OCI-LY3 (cell line): Measurements from ENCODE around the gene WDR31.

Source experiments
- H2AFZ ChIP-seq: fragments of 200-600, 300-600 bp; shearing (Covaris generic); 2 replicates; pipeline ENCODE4 v1.6.0; 2014; ENCODE audit warnings: antibody characterized with exemption, low read depth, low read length
- H3K27ac ChIP-seq: fragments of 200-600, 300-600 bp; sonication (generic); 2 replicates; pipeline ENCODE4 v1.5.1; 2014; ENCODE audit warnings: mild to moderate bottlenecking, low read length, moderate library complexity, mixed read lengths
- H3K27me3 ChIP-seq: fragments of 200-600, 300-600 bp; sonication (generic); 2 replicates; pipeline ENCODE4 v1.6.1; 2014; ENCODE audit warnings: low read depth, low read length, mixed read lengths
- H3K36me3 ChIP-seq: fragments of 200-600, 300-600 bp; sonication (generic); replicated peaks from 2 replicates; pipeline ENCODE3; 2014; ENCODE audit warnings: low read depth, low read length, mixed read lengths
- H3K4me1 ChIP-seq: fragments of 300-600, 200-600 bp; sonication (generic); 2 replicates; pipeline ENCODE4 v1.6.1; 2014; ENCODE audit warnings: low read length, mixed read lengths
- H3K4me2 ChIP-seq: fragments of 200-600, 300-600 bp; sonication (generic); 2 replicates; pipeline ENCODE4 v1.6.1; 2014; ENCODE audit warnings: low read length, mixed read lengths
- H3K4me3 ChIP-seq: fragments of 300-600, 200-600 bp; sonication (generic); 2 replicates; pipeline ENCODE4 v1.5.1; 2014; ENCODE audit warnings: antibody characterized with exemption, mild to moderate bottlenecking, low read length, moderate library complexity
- H3K79me2 ChIP-seq: fragments of 300-600, 200-600 bp; shearing (Covaris generic); 2 replicates; pipeline ENCODE4 v1.6.1; 2014; ENCODE audit warnings: mild to moderate bottlenecking, low read length, mixed read lengths
- H3K9ac ChIP-seq: fragments of 300-600, 200-600 bp; shearing (Covaris generic); 2 replicates; pipeline ENCODE4 v1.6.0; 2014; ENCODE audit warnings: mild to moderate bottlenecking, low read length, moderate library complexity
- H3K9me3 ChIP-seq: fragments of 200-600, 300-600 bp; shearing (Covaris generic); 2 replicates; pipeline ENCODE4 v1.6.1; 2014; ENCODE audit warnings: low read length, mixed read lengths; ENCODE audit not compliant: insufficient read depth
- H4K20me1 ChIP-seq: fragments of 200-600, 300-600 bp; sonication (generic); 2 replicates; pipeline ENCODE4 v1.6.1; 2016; ENCODE audit warnings: low read length, mixed read lengths; ENCODE audit not compliant: insufficient read depth
- EZH2phosphoT487 ChIP-seq: fragments of 200-600 bp; shearing (Covaris generic); IDR thresholded peaks from 2 replicates; pipeline ENCODE4 v1.6.1; 2018; ENCODE audit warnings: antibody characterized with exemption, mixed run types, low read depth
- TF ChIP-seq, protein P1 (sequence below): fragments of 200-600, 300-600 bp; sonication (generic); IDR thresholded peaks from 2 replicates; pipeline ENCODE4 v1.5.1; 2014; ENCODE audit warnings: antibody characterized with exemption, low read length, low read depth

WDR31 gene

GRCh38 chr9:113326230-113326629 lies 13.8 kb downstream of the WDR31 start:
- Histone ChIP-seq H3K4me2 (no peak overlapping the region), H2AFZ (no peak overlapping the region), H3K36me3 (no peaks in the 10 kb centered on the region), H3K9me3 (no peaks in the 10 kb centered on the region), H3K9ac (no peak overlapping the region), H4K20me1 (no peaks in the 10 kb centered on the region), H3K4me1 (no peaks in the 10 kb centered on the region), H3K27me3 (0 out of 2 replicates have a peak, but pooled peaks cover 4% of the 10 kb centered on the region), H3K4me3 (no peak overlapping the region), H3K79me2 (no peaks in the 10 kb centered on the region), H3K27ac (no peak overlapping the region)
- TF ChIP-seq, protein P1, sequence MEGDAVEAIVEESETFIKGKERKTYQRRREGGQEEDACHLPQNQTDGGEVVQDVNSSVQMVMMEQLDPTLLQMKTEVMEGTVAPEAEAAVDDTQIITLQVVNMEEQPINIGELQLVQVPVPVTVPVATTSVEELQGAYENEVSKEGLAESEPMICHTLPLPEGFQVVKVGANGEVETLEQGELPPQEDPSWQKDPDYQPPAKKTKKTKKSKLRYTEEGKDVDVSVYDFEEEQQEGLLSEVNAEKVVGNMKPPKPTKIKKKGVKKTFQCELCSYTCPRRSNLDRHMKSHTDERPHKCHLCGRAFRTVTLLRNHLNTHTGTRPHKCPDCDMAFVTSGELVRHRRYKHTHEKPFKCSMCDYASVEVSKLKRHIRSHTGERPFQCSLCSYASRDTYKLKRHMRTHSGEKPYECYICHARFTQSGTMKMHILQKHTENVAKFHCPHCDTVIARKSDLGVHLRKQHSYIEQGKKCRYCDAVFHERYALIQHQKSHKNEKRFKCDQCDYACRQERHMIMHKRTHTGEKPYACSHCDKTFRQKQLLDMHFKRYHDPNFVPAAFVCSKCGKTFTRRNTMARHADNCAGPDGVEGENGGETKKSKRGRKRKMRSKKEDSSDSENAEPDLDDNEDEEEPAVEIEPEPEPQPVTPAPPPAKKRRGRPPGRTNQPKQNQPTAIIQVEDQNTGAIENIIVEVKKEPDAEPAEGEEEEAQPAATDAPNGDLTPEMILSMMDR, result no peak
- no peak for TF ChIP-seq EZH2phosphoT487

GRCh38 chr9:113322671-113323070 lies 17.4 kb downstream of the WDR31 start:
- Histone ChIP-seq H3K79me2 (no peaks in the 10 kb centered on the region), H3K4me1 (no peaks in the 10 kb centered on the region), H4K20me1 (no peaks in the 10 kb centered on the region), H3K27me3 (peaks cover 4% of the 10 kb centered on the region), H3K4me3 (no peak overlapping the region), H3K4me2 (no peak overlapping the region), H3K27ac (no peak overlapping the region), H3K9me3 (no peaks in the 10 kb centered on the region), H3K36me3 (no peaks in the 10 kb centered on the region), H2AFZ (no peak overlapping the region), H3K9ac (no peak overlapping the region)
- TF ChIP-seq EZH2phosphoT487, result no peak
- TF ChIP-seq, protein P1, result no peak

DNA sequence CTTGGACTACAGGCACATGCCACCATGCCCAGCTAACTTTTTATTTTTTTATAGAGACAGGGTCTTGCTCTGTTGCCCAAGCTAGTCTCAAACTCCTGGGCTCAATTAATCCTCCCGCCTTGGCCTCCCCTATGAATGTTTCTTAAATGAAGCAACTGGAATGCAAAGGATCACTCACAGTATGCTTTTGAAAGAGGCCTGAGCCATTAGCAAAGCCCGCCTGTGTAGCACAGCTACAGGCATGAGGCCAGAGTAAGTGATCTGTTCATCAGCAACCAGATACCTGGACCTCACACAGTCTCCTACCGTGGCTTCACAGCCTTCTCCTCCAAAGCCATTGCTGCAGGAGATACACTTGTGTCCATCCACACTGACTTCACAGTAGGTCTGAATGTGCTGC lies 20.0 kb downstream of the WDR31 start:
- Histone ChIP-seq H4K20me1 (no peaks in the 10 kb centered on the region), H3K79me2 (no peaks in the 10 kb centered on the region), H3K36me3 (no peaks in the 10 kb centered on the region), H3K4me3 (no peak overlapping the region), H3K27ac (no peak overlapping the region), H2AFZ (no peak overlapping the region), H3K4me1 (no peaks in the 10 kb centered on the region), H3K4me2 (no peak overlapping the region), H3K9me3 (no peaks in the 10 kb centered on the region), H3K27me3 (peaks cover 8% of the 10 kb centered on the region), H3K9ac (no peak overlapping the region)
- no peak for TF ChIP-seq EZH2phosphoT487
- TF ChIP-seq, protein P1, result no peak

- no peaks in the 10 kb centered on the region for H3K9me3 ChIP-seq
- no peaks in the 10 kb centered on the region for H3K79me2 ChIP-seq
- no peaks in the 10 kb centered on the region for H3K4me1 ChIP-seq
- H3K4me3 ChIP-seq, result no peak overlapping the region
- no peak overlapping the region for H3K9ac ChIP-seq
- no peak overlapping the region for H3K27ac ChIP-seq
- H3K27me3 ChIP-seq, result peaks cover 11% of the 10 kb centered on the region
- H2AFZ ChIP-seq, result no peak overlapping the region
- H3K4me2 ChIP-seq, result no peak overlapping the region
- H3K36me3 ChIP-seq, result no peaks in the 10 kb centered on the region
- TF ChIP-seq, protein P1, result no peak
- no peak for TF ChIP-seq EZH2phosphoT487
- no peaks in the 10 kb centered on the region for H4K20me1 ChIP-seq
Measured at GRCh38 chr9:113319054-113319453, 21.0 kb downstream of the WDR31 start.
